Measurements from ENCODE around the gene CYS1.

GRCh38 chr2:10083692-10084211 is 3.5 kb upstream of the CYS1 start:
- TF ChIP-seq CTCF (IDR thresholded peaks at IDR 0.05) (no peak), ZNF671 (CRISPR knock-in tag; IDR thresholded peaks at IDR 0.05) (no peak), ELF4 (CRISPR knock-in tag; IDR thresholded peaks at IDR 0.05; ENCODE audit: low read depth) (no peak), ZBTB21 (CRISPR knock-in tag; IDR thresholded peaks at IDR 0.05; ENCODE audit: borderline replicate concordance) (no peak), HMGXB4 (CRISPR knock-in tag; IDR thresholded peaks at IDR 0.05) (no peak)
- TF ChIP-seq, protein P1, sequence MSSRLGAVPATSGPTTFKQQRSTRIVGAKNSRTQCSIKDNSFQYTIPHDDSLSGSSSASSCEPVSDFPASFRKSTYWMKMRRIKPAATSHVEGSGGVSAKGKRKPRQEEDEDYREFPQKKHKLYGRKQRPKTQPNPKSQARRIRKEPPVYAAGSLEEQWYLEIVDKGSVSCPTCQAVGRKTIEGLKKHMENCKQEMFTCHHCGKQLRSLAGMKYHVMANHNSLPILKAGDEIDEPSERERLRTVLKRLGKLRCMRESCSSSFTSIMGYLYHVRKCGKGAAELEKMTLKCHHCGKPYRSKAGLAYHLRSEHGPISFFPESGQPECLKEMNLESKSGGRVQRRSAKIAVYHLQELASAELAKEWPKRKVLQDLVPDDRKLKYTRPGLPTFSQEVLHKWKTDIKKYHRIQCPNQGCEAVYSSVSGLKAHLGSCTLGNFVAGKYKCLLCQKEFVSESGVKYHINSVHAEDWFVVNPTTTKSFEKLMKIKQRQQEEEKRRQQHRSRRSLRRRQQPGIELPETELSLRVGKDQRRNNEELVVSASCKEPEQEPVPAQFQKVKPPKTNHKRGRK (CRISPR knock-in tag; IDR thresholded peaks at IDR 0.05; ENCODE audit: borderline replicate concordance), result no peak
